ENCODE results near the gene ZNF354B. TPM values are rescaled to one million over a fixed set of nuclear protein-coding genes. Genes with fewer than 3 reads are reported as not detected.
"Not testable (repeated sequence)": the region's sequence is repeated elsewhere in the genome, so short reads cannot be mapped to it uniquely, and the experiment has no call there.

The ZNF354B gene
- total RNA-seq, 4 donors from 2014 or later: 12.5 to 34.5 (median 14.9) TPM

GRCh38 chr5:178826216-178826615, 33.5 kb upstream of the ZNF354B start:
- H3K27ac ChIP-seq: no peak overlapping the region
- WGBS: 55% methylated on average over 2 of the region's 2 CpGs
- TF ChIP-seq POLR2AphosphoS5 (IDR thresholded peaks at IDR 0.05): no peak
- no peak for TF ChIP-seq EP300 (IDR thresholded peaks at IDR 0.05)
- TF ChIP-seq POLR2A (IDR thresholded peaks at IDR 0.05): no peak
- TF ChIP-seq, protein P1, sequence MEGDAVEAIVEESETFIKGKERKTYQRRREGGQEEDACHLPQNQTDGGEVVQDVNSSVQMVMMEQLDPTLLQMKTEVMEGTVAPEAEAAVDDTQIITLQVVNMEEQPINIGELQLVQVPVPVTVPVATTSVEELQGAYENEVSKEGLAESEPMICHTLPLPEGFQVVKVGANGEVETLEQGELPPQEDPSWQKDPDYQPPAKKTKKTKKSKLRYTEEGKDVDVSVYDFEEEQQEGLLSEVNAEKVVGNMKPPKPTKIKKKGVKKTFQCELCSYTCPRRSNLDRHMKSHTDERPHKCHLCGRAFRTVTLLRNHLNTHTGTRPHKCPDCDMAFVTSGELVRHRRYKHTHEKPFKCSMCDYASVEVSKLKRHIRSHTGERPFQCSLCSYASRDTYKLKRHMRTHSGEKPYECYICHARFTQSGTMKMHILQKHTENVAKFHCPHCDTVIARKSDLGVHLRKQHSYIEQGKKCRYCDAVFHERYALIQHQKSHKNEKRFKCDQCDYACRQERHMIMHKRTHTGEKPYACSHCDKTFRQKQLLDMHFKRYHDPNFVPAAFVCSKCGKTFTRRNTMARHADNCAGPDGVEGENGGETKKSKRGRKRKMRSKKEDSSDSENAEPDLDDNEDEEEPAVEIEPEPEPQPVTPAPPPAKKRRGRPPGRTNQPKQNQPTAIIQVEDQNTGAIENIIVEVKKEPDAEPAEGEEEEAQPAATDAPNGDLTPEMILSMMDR (IDR thresholded peaks at IDR 0.05): no peak

DNA sequence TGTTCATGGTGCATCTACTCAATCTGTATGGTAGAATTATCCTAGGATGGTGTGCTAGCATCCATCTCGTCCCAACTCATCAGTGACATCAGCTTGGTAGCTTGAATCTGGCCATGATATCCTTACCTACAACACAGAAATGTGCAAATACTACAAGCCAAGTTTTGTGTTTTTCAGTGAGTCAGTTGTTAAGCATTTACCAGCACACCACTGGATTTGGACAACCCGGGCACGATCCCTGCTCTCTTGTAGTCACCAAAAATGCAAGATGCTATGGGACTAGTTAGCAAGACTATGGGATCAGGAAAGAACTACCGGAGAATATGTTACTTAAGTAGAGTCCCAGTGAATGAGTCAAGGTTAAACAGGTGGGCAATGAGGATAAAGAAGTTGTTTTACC, 32.1 kb upstream of the ZNF354B start:
- no peak for DNase-seq (ENCODE audit: low spot score in 2 of 2)
- Histone ChIP-seq H3K4me1 (no peaks in the 10 kb centered on the region), H3K27me3 (no peaks in the 10 kb centered on the region), H3K9me3 (no peaks in the 10 kb centered on the region), H3K36me3 (no peaks in the 10 kb centered on the region), H3K27ac (no peak overlapping the region), H3K4me3 (no peak overlapping the region)
- WGBS: 65% methylated on average over 4 of the region's 4 CpGs
- TF ChIP-seq POLR2AphosphoS5 (IDR thresholded peaks at IDR 0.05): no peak
- TF ChIP-seq, protein P1 (IDR thresholded peaks at IDR 0.05): no peak
- TF ChIP-seq EP300 (IDR thresholded peaks at IDR 0.05): no peak
- no peak for TF ChIP-seq POLR2A (IDR thresholded peaks at IDR 0.05)

More at GRCh38 chr5:178826216-178826615, 33.5 kb upstream of the ZNF354B start:
- Histone ChIP-seq H3K9me3 (no peaks in the 10 kb centered on the region), H3K36me3 (no peaks in the 10 kb centered on the region), H3K4me1 (no peaks in the 10 kb centered on the region), H3K4me3 (no peak overlapping the region), H3K27me3 (no peaks in the 10 kb centered on the region)
- DNase-seq (ENCODE audit: low spot score in 2 of 2): no peak

GRCh38 chr5:178831049-178831448, 28.7 kb upstream of the ZNF354B start:
- TF ChIP-seq POLR2AphosphoS5 (IDR thresholded peaks at IDR 0.05) (no peak), POLR2A (IDR thresholded peaks at IDR 0.05) (no peak), EP300 (IDR thresholded peaks at IDR 0.05) (no peak)
- TF ChIP-seq, protein P1 (IDR thresholded peaks at IDR 0.05): no peak
- Histone ChIP-seq H3K4me3 (no peak overlapping the region), H3K27me3 (no peaks in the 10 kb centered on the region), H3K4me1 (no peaks in the 10 kb centered on the region), H3K27ac (no peak overlapping the region), H3K9me3 (no peaks in the 10 kb centered on the region), H3K36me3 (no peaks in the 10 kb centered on the region)
- 93% methylated on average over 6 of the region's 10 CpGs for WGBS
- no peak for DNase-seq (ENCODE audit: low spot score in 2 of 2)

GRCh38 chr5:178832618-178833201, 27.0 kb upstream of the ZNF354B start:
- H3K9me3 ChIP-seq: no peaks in the 10 kb centered on the region
- no peaks in the 10 kb centered on the region for H3K4me1 ChIP-seq
- no peak overlapping the region for H3K4me3 ChIP-seq
- no peak overlapping the region for H3K27ac ChIP-seq
- WGBS: 95% methylated on average over 15 of the region's 15 CpGs
- H3K36me3 ChIP-seq: no peaks in the 10 kb centered on the region
- TF ChIP-seq EP300 (IDR thresholded peaks at IDR 0.05): no peak
- TF ChIP-seq POLR2A (IDR thresholded peaks at IDR 0.05): no peak
- TF ChIP-seq, protein P1 (IDR thresholded peaks at IDR 0.05): no peak
- TF ChIP-seq POLR2AphosphoS5 (IDR thresholded peaks at IDR 0.05): no peak
- DNase-seq (ENCODE audit: low spot score in 2 of 2): no peak
- H3K27me3 ChIP-seq: no peaks in the 10 kb centered on the region

DNA sequence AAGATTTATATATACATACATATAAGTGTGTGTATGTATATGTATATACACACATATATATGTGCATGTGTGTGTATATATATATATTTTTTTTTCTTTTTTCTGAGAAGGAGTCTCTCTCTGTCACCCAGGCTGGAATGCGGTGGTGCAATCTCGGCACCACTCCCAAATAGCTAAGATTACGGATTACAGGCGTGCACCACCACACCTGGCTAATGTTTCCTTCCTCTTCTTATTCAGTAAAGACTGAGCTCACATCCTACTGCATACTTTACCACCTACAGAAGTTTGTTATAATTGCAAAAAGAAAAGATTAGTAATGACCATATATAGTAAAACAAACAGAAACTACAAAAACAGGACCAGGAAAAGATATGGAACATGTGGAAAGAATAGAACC, 23.1 kb upstream of the ZNF354B start:
- H3K4me3 ChIP-seq: no peak overlapping the region
- no peaks in the 10 kb centered on the region for H3K4me1 ChIP-seq
- no peak overlapping the region for H3K27ac ChIP-seq
- H3K27me3 ChIP-seq: peaks cover 4% of the 10 kb centered on the region
- TF ChIP-seq POLR2A (IDR thresholded peaks at IDR 0.05) (no peak), EP300 (IDR thresholded peaks at IDR 0.05) (no peak), POLR2AphosphoS5 (IDR thresholded peaks at IDR 0.05) (no peak)
- TF ChIP-seq, protein P1 (IDR thresholded peaks at IDR 0.05): no peak
- no peaks in the 10 kb centered on the region for H3K36me3 ChIP-seq
- no peak for DNase-seq (ENCODE audit: low spot score in 2 of 2)
- 86% methylated on average over 4 of the region's 4 CpGs for WGBS
- H3K9me3 ChIP-seq: no peaks in the 10 kb centered on the region

DNA sequence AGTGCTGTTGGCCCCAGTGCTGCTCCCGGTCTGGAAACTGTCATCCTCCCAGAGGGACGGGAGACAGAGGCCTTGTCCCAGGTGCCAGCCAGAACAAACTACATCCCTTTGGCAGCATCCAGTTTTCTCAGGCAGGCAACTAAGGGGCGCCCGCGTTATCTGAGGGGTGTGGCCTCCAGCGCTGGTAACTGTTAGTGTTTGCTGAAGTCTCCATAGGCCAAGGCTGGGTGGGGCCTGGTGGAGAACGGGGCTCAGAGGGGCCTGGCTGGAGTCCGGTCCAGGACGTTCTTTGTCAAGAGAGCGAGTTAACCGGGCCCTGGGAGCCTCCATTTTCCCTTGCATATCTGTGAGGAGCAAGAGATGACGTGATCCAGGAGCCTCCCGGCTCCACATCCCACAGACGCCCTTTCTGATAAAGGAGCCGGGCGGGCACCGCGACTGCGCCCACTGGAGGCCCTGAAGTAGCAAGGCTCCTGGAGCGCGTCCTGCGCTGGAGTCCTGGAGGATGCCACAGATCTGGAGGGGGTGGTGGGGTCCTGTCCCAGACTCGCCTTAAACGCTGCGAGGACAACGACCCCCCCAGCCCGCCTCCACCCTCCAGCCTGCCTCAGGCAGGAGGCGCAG, 20.9 kb upstream of the ZNF354B start:
- not testable (repeated sequence) for H3K27me3 ChIP-seq; H3K27ac ChIP-seq; H3K4me1 ChIP-seq; H3K36me3 ChIP-seq; DNase-seq (ENCODE audit: low spot score in 2 of 2); H3K9me3 ChIP-seq; H3K4me3 ChIP-seq
- WGBS: 86% methylated on average over 12 of the region's 28 CpGs
